GM13976 (cell line): ENCODE measurements around the gene GANAB.
A peak's percentile ranks its signal among the peaks of the same experiment; 100 is the strongest.

Experiments used
- DNase-seq: peaks from one replicate; pipeline ENCODE4 v3.0.0; 2012; ENCODE audit warnings: low spot score
- in situ Hi-C: fragments of 300-500 bp; cut with MboI; formaldehyde crosslinking; loops from one replicate; pipeline ENCODE4 v1.12.0; 2022; ENCODE audit warnings: low sequenced_read_pairs, mixed read lengths, inconsistent platforms; ENCODE audit not compliant: unreplicated experiment
- TF ChIP-seq, protein P1 (sequence below): IDR thresholded peaks from 2 replicates; pipeline ENCODE4 v1.5.1; 2012; ENCODE audit warnings: borderline replicate concordance, mild to moderate bottlenecking; ENCODE audit not compliant: insufficient read depth; ENCODE audit errors: extremely low read depth, missing control alignments, control extremely low read depth

Gene GANAB

GRCh38 chr11:62646825-62647608 lies 604 bp upstream of the GANAB start:
- no peak for DNase-seq
- in situ Hi-C loops: no loop called here
- TF ChIP-seq, protein P1, sequence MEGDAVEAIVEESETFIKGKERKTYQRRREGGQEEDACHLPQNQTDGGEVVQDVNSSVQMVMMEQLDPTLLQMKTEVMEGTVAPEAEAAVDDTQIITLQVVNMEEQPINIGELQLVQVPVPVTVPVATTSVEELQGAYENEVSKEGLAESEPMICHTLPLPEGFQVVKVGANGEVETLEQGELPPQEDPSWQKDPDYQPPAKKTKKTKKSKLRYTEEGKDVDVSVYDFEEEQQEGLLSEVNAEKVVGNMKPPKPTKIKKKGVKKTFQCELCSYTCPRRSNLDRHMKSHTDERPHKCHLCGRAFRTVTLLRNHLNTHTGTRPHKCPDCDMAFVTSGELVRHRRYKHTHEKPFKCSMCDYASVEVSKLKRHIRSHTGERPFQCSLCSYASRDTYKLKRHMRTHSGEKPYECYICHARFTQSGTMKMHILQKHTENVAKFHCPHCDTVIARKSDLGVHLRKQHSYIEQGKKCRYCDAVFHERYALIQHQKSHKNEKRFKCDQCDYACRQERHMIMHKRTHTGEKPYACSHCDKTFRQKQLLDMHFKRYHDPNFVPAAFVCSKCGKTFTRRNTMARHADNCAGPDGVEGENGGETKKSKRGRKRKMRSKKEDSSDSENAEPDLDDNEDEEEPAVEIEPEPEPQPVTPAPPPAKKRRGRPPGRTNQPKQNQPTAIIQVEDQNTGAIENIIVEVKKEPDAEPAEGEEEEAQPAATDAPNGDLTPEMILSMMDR: no peak

DNA sequence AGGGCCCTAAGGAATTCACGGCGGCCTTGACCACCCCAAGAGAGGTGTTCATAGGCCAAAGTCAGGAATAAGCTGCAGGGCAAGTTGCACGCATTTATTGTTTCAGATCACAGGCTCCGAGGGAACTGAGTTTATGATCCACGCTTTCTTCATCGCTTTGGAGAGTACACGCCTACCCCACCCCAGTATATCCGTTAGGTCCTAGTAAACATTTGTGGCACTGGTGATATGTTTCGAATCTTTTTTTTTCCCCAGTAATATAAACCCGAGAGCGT lies 805 bp downstream of the GANAB start:
- in situ Hi-C loops: no loop called here
- TF ChIP-seq, protein P1: no peak
- peak; percentile 42 for DNase-seq

DNA sequence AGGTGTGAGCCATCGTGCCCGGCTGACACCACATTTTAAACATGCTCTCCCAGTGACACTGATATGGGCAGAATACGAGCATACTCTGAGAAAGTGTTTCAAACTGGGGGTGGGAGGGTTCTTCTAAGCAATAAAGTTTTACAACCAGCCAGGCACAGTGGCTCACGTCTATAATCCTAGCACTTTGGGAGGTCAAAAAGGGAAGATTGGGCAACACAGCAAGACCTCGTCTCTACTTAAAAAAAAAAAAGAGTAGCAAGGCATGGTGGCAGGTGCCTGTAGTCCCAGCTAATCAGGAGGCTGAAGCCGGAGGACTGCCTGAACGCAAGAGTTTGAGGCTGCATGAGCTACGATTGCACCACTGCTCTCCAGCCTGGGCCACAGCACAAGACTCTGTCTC lies 2.2 kb downstream of the GANAB start:
- DNase-seq: no peak
- in situ Hi-C loops: no loop called here
- TF ChIP-seq, protein P1: no peak

GRCh38 chr11:62632492-62632891 lies 13.9 kb downstream of the GANAB start:
- DNase-seq: no peak
- TF ChIP-seq, protein P1: no peak
- in situ Hi-C loops: no loop called here

- in situ Hi-C loops: no loop called here
- TF ChIP-seq, protein P1: no peak
- no peak for DNase-seq
Measured at GRCh38 chr11:62627713-62628112, 18.7 kb downstream of the GANAB start.

DNA sequence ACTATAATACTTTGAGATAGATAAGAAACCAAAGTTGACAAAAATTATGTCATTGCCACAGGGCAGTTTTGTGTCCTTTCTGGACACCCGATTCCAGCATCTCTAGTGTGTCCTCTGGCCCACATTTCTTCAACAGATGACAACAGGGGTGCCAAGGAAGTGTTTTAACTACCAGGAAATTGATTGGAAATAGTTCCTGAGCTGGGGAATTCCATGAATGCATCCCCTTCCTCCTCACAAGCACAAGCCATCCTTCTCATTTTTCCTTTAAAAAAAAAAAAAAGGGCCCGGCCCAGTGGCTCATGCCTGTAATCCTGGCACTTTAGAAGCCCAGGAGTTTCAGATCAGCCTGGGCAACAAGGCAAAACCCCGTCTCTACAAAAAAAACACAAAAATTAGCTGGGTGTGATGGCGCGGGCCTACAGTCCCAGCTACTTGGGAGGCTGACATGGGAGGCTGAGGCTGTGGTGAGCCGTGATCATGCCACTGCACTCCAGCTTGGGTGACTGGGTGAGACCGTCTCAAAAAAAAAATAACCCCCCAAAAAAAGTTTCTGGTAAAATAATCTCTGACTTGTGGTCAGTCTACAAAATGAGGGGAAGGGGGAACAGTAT lies 23.8 kb downstream of the GANAB start:
- TF ChIP-seq, protein P1: no peak
- no peak for DNase-seq
- in situ Hi-C loops: no loop called here
